MM.1S (cell line): ENCODE results near the gene FHL1.

Experiments
- DNase-seq: peaks from one replicate; pipeline ENCODE4 v3.0.0-alpha.2; 2015
- H2AFZ ChIP-seq: fragments of 300-600 bp; sonication (generic); 2 replicates; pipeline ENCODE4 v1.6.0; 2016; ENCODE audit warnings: antibody characterized with exemption, low read length
- H3F3A ChIP-seq: fragments of 300-600 bp; sonication (generic); 2 replicates; pipeline ENCODE4 v1.6.1; 2016; ENCODE audit warnings: mild to moderate bottlenecking, antibody characterized with exemption, low read length, moderate library complexity, mixed read lengths; ENCODE audit not compliant: insufficient read depth
- H3K27ac ChIP-seq: fragments of 300-600 bp; sonication (generic); 2 replicates; pipeline ENCODE4 v1.5.1; 2016; ENCODE audit warnings: mild to moderate bottlenecking, low read length
- H3K27me3 ChIP-seq: fragments of 300-600 bp; sonication (generic); replicated peaks from 2 replicates; pipeline ENCODE4 v1.6.0; 2016; ENCODE audit warnings: low read length; ENCODE audit not compliant: insufficient read depth
- H3K36me3 ChIP-seq: fragments of 300-600 bp; sonication (generic); replicated peaks from 2 replicates; pipeline ENCODE4 v1.6.1; 2016; ENCODE audit warnings: mild to moderate bottlenecking, low read length, mixed read lengths; ENCODE audit not compliant: insufficient read depth
- H3K4me1 ChIP-seq: fragments of 300-600 bp; sonication (generic); 2 replicates; pipeline ENCODE4 v1.6.1; 2016; ENCODE audit warnings: low read length, mixed read lengths
- H3K4me2 ChIP-seq: fragments of 300-600 bp; sonication (generic); 2 replicates; pipeline ENCODE4 v1.6.0; 2016; ENCODE audit warnings: low read depth, low read length
- H3K4me3 ChIP-seq: fragments of 300-600 bp; sonication (generic); 2 replicates; pipeline ENCODE4 v1.5.1; 2016; ENCODE audit warnings: low read length, mixed read lengths
- H3K79me2 ChIP-seq: fragments of 300-600 bp; sonication (generic); 2 replicates; pipeline ENCODE4 v1.6.1; 2016; ENCODE audit warnings: mixed run types, low read length, mixed read lengths
- H3K9ac ChIP-seq: fragments of 300-600 bp; sonication (generic); 2 replicates; pipeline ENCODE4 v1.6.1; 2016; ENCODE audit warnings: low read length, mixed read lengths
- H3K9me2 ChIP-seq: fragments of 300-600 bp; sonication (generic); replicated peaks from 2 replicates; pipeline ENCODE4 v1.6.1; 2016; ENCODE audit warnings: mild to moderate bottlenecking, low read length, mixed read lengths; ENCODE audit not compliant: insufficient read depth
- H3K9me3 ChIP-seq: fragments of 300-600 bp; sonication (generic); replicated peaks from 2 replicates; pipeline ENCODE4 v1.6.1; 2016; ENCODE audit warnings: mild to moderate bottlenecking, low read length, mixed read lengths; ENCODE audit not compliant: insufficient read depth
- H4K20me1 ChIP-seq: fragments of 300-600 bp; sonication (generic); 2 replicates; pipeline ENCODE4 v1.6.1; 2016; ENCODE audit warnings: mild to moderate bottlenecking, low read length, moderate library complexity, mixed read lengths; ENCODE audit not compliant: insufficient read depth
- EZH2 ChIP-seq: fragments of 300-600 bp; sonication (generic); optimal IDR thresholded peaks from 2 replicates; pipeline ENCODE3; 2017; ENCODE audit warnings: low read depth, mild to moderate bottlenecking, antibody characterized with exemption, low read length, mixed read lengths
- EZH2phosphoT487 ChIP-seq: fragments of 300-600 bp; sonication (generic); IDR thresholded peaks from 2 replicates; pipeline ENCODE4 v1.6.1; 2018; ENCODE audit warnings: antibody characterized with exemption, low read length
- TF ChIP-seq, protein P1 (sequence below): fragments of 300-600 bp; sonication (generic); IDR thresholded peaks from 2 replicates; pipeline ENCODE4 v1.5.1; 2016; ENCODE audit warnings: antibody characterized with exemption, low read length, mixed read lengths

The FHL1 gene

DNA sequence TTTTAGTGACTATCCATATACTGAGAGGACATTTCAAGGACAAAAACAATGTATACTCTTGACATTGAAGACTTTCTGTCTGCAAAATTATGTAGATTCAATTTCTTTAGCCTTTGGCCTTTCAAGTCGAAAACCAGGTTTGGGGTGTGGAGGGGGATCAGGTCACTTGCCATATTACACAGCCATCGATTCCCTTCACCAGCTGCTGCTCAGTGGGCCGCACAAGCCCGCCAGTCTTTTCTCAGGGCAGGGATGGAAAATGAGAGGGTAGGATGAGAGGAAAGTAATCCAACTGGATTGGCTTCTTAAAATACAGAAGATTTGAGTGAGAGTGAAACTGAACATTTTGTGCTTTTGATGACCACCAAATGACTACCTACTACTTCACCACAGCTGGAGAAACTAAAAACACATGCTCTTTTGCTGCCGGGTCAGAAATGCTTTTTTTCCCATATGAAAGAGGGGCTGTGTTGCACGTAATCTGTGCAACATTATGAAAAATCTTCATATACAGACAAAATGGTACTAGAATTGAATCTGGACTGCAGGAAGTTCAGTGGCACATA, 51.4 kb downstream of the FHL1 start:
- H3K4me2 ChIP-seq, result no peak overlapping the region
- no peak for DNase-seq
- no peaks in the 10 kb centered on the region for H3K9me2 ChIP-seq
- peaks cover 14% of the 10 kb centered on the region for H3K4me1 ChIP-seq
- H4K20me1 ChIP-seq, result no peaks in the 10 kb centered on the region
- H3K9me3 ChIP-seq, result no peaks in the 10 kb centered on the region
- TF ChIP-seq, protein P1, sequence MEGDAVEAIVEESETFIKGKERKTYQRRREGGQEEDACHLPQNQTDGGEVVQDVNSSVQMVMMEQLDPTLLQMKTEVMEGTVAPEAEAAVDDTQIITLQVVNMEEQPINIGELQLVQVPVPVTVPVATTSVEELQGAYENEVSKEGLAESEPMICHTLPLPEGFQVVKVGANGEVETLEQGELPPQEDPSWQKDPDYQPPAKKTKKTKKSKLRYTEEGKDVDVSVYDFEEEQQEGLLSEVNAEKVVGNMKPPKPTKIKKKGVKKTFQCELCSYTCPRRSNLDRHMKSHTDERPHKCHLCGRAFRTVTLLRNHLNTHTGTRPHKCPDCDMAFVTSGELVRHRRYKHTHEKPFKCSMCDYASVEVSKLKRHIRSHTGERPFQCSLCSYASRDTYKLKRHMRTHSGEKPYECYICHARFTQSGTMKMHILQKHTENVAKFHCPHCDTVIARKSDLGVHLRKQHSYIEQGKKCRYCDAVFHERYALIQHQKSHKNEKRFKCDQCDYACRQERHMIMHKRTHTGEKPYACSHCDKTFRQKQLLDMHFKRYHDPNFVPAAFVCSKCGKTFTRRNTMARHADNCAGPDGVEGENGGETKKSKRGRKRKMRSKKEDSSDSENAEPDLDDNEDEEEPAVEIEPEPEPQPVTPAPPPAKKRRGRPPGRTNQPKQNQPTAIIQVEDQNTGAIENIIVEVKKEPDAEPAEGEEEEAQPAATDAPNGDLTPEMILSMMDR, result no peak
- TF ChIP-seq EZH2phosphoT487 (no peak), EZH2 (no peak)
- H3K36me3 ChIP-seq, result no peaks in the 10 kb centered on the region
- H2AFZ ChIP-seq, result no peak overlapping the region
- no peaks in the 10 kb centered on the region for H3F3A ChIP-seq
- no peak overlapping the region for H3K4me3 ChIP-seq
- H3K9ac ChIP-seq, result no peak overlapping the region
- no peaks in the 10 kb centered on the region for H3K27me3 ChIP-seq
- H3K27ac ChIP-seq, result no peak overlapping the region
- 0 out of 2 replicates have a peak, but pooled peaks cover 7% of the 10 kb centered on the region for H3K79me2 ChIP-seq

DNA sequence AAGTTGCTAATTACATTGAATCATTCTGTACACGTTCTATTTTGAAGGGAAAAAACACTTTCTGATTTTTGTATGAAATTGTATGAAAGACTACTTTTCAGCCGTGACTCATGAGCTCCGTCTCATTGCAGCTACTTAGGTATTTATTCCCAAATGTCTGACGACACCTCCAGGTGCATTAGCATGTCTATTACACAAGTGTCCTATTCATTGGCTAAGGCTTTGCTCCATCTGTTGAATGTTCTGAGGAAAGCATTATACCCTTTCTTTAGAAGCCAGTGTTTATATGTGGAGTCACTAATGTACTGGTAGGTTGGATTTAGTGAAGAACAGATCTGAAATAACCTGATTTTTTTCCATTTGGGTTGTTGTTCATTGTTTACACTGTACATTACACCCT, 52.0 kb downstream of the FHL1 start:
- Histone ChIP-seq H3K27me3 (no peaks in the 10 kb centered on the region), H3K79me2 (peaks cover 7% of the 10 kb centered on the region; the same call in 1 of the 2 replicates), H3K36me3 (no peaks in the 10 kb centered on the region), H3F3A (no peaks in the 10 kb centered on the region), H2AFZ (no peak overlapping the region), H3K9me2 (no peaks in the 10 kb centered on the region), H3K4me2 (no peak overlapping the region), H4K20me1 (no peaks in the 10 kb centered on the region), H3K4me1 (peaks cover 18% of the 10 kb centered on the region), H3K4me3 (no peak overlapping the region), H3K9me3 (no peaks in the 10 kb centered on the region), H3K27ac (no peak overlapping the region), H3K9ac (no peak overlapping the region)
- DNase-seq, result no peak
- TF ChIP-seq EZH2 (no peak), EZH2phosphoT487 (no peak)
- TF ChIP-seq, protein P1, result no peak

DNA sequence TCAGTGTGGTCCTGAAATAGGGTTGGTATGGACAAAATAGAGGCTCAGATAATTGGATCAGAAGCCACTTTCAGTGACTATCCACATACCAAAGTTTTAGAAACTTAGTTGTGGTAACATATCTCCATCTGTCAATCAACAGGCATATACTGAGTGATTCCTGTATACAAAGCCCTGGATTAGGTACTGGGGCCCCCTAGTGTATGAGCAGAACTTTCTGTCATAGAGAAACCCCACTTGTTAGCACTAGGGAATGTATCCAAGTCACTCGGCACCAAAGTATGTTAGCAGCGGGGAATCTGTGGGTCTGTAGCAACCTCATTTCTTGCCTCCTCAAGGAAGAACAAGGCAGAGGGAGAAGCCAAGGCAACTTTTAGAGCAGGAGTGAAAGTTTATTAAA, 53.1 kb downstream of the FHL1 start:
- TF ChIP-seq EZH2, result no peak
- TF ChIP-seq, protein P1, result peak; percentile 48
- Histone ChIP-seq H2AFZ (no peak overlapping the region), H3K9ac (no peak overlapping the region), H3K27me3 (no peaks in the 10 kb centered on the region), H3K9me2 (no peaks in the 10 kb centered on the region), H3K27ac (no peak overlapping the region), H3F3A (no peaks in the 10 kb centered on the region), H4K20me1 (no peaks in the 10 kb centered on the region), H3K4me2 (no peak overlapping the region), H3K4me1 (peaks cover 18% of the 10 kb centered on the region), H3K36me3 (no peaks in the 10 kb centered on the region), H3K4me3 (no peak overlapping the region), H3K9me3 (no peaks in the 10 kb centered on the region), H3K79me2 (peaks cover 12% of the 10 kb centered on the region; the same call in 1 of the 2 replicates)
- DNase-seq, result peak; percentile 37
